ENCODE measurements around the gene TTYH3.
A peak's percentile ranks its signal among the peaks of the same experiment; 100 is the strongest.
"Not testable (repeated sequence)": the region's sequence is repeated elsewhere in the genome, so short reads cannot be mapped to it uniquely, and the experiment has no call there.

Gene TTYH3

GRCh38 chr7:2631946-2632732, at the start of gene TTYH3:
TTYH3 (plus strand) TSS chr7:2631986; CDS start chr7:2632156, 170 bp downstream.
- Mint-ChIP-seq H3K9me3 (ENCODE audit: low read depth) (no peaks in the 10 kb centered on the region), H3K27ac (peak within 1 kb of the TSS; percentile 83), H3K27me3 (no peaks in the 10 kb centered on the region), H3K4me3 (peak within 1 kb of the TSS; percentile 91), H3K4me1 (ENCODE audit: low read depth) (peaks cover 15% of the 10 kb centered on the region), H3K36me3 (no peaks in the 10 kb centered on the region)

- Mint-ChIP-seq H3K27ac (no peak overlapping the region), H3K4me1 (ENCODE audit: low read depth) (no peaks in the 10 kb centered on the region), H3K4me3 (no peak overlapping the region), H3K36me3 (no peaks in the 10 kb centered on the region), H3K27me3 (no peaks in the 10 kb centered on the region), H3K9me3 (ENCODE audit: low read depth) (no peaks in the 10 kb centered on the region)
These were observed 49.6 kb upstream of the TTYH3 start for GRCh38 chr7:2582006-2582735.

- Mint-ChIP-seq H3K9me3 (ENCODE audit: low read depth) (no peaks in the 10 kb centered on the region), H3K4me1 (ENCODE audit: low read depth) (no peaks in the 10 kb centered on the region), H3K27ac (no peak overlapping the region), H3K4me3 (no peak overlapping the region), H3K36me3 (no peaks in the 10 kb centered on the region), H3K27me3 (no peaks in the 10 kb centered on the region)
These were observed 47.8 kb upstream of the TTYH3 start for GRCh38 chr7:2583798-2584580.

- Mint-ChIP-seq H3K27me3 (no peaks in the 10 kb centered on the region), H3K4me1 (ENCODE audit: low read depth) (no peaks in the 10 kb centered on the region), H3K4me3 (no peak overlapping the region), H3K27ac (no peak overlapping the region), H3K9me3 (ENCODE audit: low read depth) (no peaks in the 10 kb centered on the region), H3K36me3 (no peaks in the 10 kb centered on the region)
These were observed 46.3 kb upstream of the TTYH3 start for GRCh38 chr7:2585446-2585845.

GRCh38 chr7:2586326-2587020, 45.3 kb upstream of the TTYH3 start:
- H3K27ac Mint-ChIP-seq, result no peak overlapping the region
- no peaks in the 10 kb centered on the region for H3K27me3 Mint-ChIP-seq
- H3K4me3 Mint-ChIP-seq, result no peak overlapping the region
- H3K36me3 Mint-ChIP-seq, result peaks cover 2% of the 10 kb centered on the region
- no peaks in the 10 kb centered on the region for H3K9me3 Mint-ChIP-seq (ENCODE audit: low read depth)
- no peaks in the 10 kb centered on the region for H3K4me1 Mint-ChIP-seq (ENCODE audit: low read depth)

- Mint-ChIP-seq H3K4me1 (ENCODE audit: low read depth) (no peaks in the 10 kb centered on the region), H3K27me3 (no peaks in the 10 kb centered on the region), H3K9me3 (ENCODE audit: low read depth) (no peaks in the 10 kb centered on the region), H3K4me3 (no peak overlapping the region), H3K36me3 (peaks cover 4% of the 10 kb centered on the region), H3K27ac (no peak overlapping the region)
These were observed 44.7 kb upstream of the TTYH3 start for GRCh38 chr7:2587134-2587533.

- Mint-ChIP-seq H3K36me3 (peaks cover 8% of the 10 kb centered on the region), H3K27ac (no peak overlapping the region)
These were observed 44.0 kb upstream of the TTYH3 start for GRCh38 chr7:2587778-2588177.

GRCh38 chr7:2589341-2589740, 42.4 kb upstream of the TTYH3 start:
- Mint-ChIP-seq H3K36me3 (peaks cover 8% of the 10 kb centered on the region), H3K9me3 (ENCODE audit: low read depth) (no peaks in the 10 kb centered on the region), H3K27me3 (no peaks in the 10 kb centered on the region), H3K27ac (no peak overlapping the region), H3K4me1 (ENCODE audit: low read depth) (no peaks in the 10 kb centered on the region), H3K4me3 (no peak overlapping the region)

More at GRCh38 chr7:2587778-2588177, 44.0 kb upstream of the TTYH3 start:
- no peaks in the 10 kb centered on the region for H3K9me3 Mint-ChIP-seq (ENCODE audit: low read depth)
- H3K27me3 Mint-ChIP-seq, result no peaks in the 10 kb centered on the region
- no peak overlapping the region for H3K4me3 Mint-ChIP-seq
- H3K4me1 Mint-ChIP-seq (ENCODE audit: low read depth), result no peaks in the 10 kb centered on the region

GRCh38 chr7:2589941-2590340, 41.8 kb upstream of the TTYH3 start:
- H3K4me1 Mint-ChIP-seq (ENCODE audit: low read depth); H3K36me3 Mint-ChIP-seq; H3K9me3 Mint-ChIP-seq (ENCODE audit: low read depth); H3K27me3 Mint-ChIP-seq; H3K4me3 Mint-ChIP-seq; H3K27ac Mint-ChIP-seq: not testable (repeated sequence)

- Mint-ChIP-seq H3K4me1 (ENCODE audit: low read depth) (no peaks in the 10 kb centered on the region), H3K27me3 (no peaks in the 10 kb centered on the region), H3K4me3 (no peak overlapping the region), H3K27ac (no peak overlapping the region), H3K9me3 (ENCODE audit: low read depth) (no peaks in the 10 kb centered on the region), H3K36me3 (peaks cover 11% of the 10 kb centered on the region)
These were observed 39.4 kb upstream of the TTYH3 start for GRCh38 chr7:2592375-2592865.

- Mint-ChIP-seq H3K36me3 (peaks cover 11% of the 10 kb centered on the region), H3K4me1 (ENCODE audit: low read depth) (no peaks in the 10 kb centered on the region), H3K9me3 (ENCODE audit: low read depth) (no peaks in the 10 kb centered on the region), H3K27me3 (no peaks in the 10 kb centered on the region), H3K4me3 (no peak overlapping the region), H3K27ac (no peak overlapping the region)
These were observed 38.6 kb upstream of the TTYH3 start for GRCh38 chr7:2593036-2593727.

- H3K27ac Mint-ChIP-seq, result no peak overlapping the region
- no peaks in the 10 kb centered on the region for H3K4me1 Mint-ChIP-seq (ENCODE audit: low read depth)
- H3K27me3 Mint-ChIP-seq, result no peaks in the 10 kb centered on the region
- H3K4me3 Mint-ChIP-seq, result no peak overlapping the region
- peaks cover 11% of the 10 kb centered on the region for H3K36me3 Mint-ChIP-seq
- no peaks in the 10 kb centered on the region for H3K9me3 Mint-ChIP-seq (ENCODE audit: low read depth)
These were observed 37.2 kb upstream of the TTYH3 start for GRCh38 chr7:2594599-2594998.

- Mint-ChIP-seq H3K4me3 (no peak overlapping the region), H3K27ac (no peak overlapping the region)
These were observed 36.4 kb upstream of the TTYH3 start for GRCh38 chr7:2595258-2595860.

More at GRCh38 chr7:2595258-2595860, 36.4 kb upstream of the TTYH3 start:
- Mint-ChIP-seq H3K27me3 (no peaks in the 10 kb centered on the region), H3K36me3 (peaks cover 11% of the 10 kb centered on the region), H3K9me3 (ENCODE audit: low read depth) (no peaks in the 10 kb centered on the region), H3K4me1 (ENCODE audit: low read depth) (no peaks in the 10 kb centered on the region)
